Fibroblast of pulmonary artery (primary cell): ENCODE results near the gene PALLD.
A peak's percentile ranks its signal among the peaks of the same experiment; 100 is the strongest.

ENCODE experiments used
- DNase-seq: peaks from one replicate; pipeline ENCODE4 v3.0.0-alpha.2; 2010; ENCODE audit warnings: low read depth
- H3K4me3 ChIP-seq: replicated peaks from 2 replicates; pipeline ENCODE4 v1.5.1; 2011; ENCODE audit warnings: low read depth, mild to moderate bottlenecking, control low read depth, low read length, moderate library complexity
- CTCF ChIP-seq: IDR thresholded peaks from 2 replicates; pipeline ENCODE4 v1.5.1; 2011; ENCODE audit warnings: mild to moderate bottlenecking, control low read depth, low read length, inconsistent platforms; ENCODE audit errors: missing control alignments

Gene PALLD

GRCh38 chr4:168705121-168705520 lies 208.3 kb downstream of the PALLD start:
- TF ChIP-seq CTCF = no peak
- no peak for DNase-seq
- no peak overlapping the region for H3K4me3 ChIP-seq

GRCh38 chr4:168707205-168707604 lies 210.4 kb downstream of the PALLD start:
- no peak for DNase-seq
- no peak overlapping the region for H3K4me3 ChIP-seq
- TF ChIP-seq CTCF = no peak

GRCh38 chr4:168708108-168708507 lies 211.3 kb downstream of the PALLD start:
- TF ChIP-seq CTCF = no peak
- no peak overlapping the region for H3K4me3 ChIP-seq
- no peak for DNase-seq

- TF ChIP-seq CTCF = peak; percentile 73
- DNase-seq = peak; percentile 82
- H3K4me3 ChIP-seq = no peak overlapping the region
These were observed 213.6 kb downstream of the PALLD start for GRCh38 chr4:168710353-168710946.

GRCh38 chr4:168711197-168712140 lies 214.6 kb downstream of the PALLD start:
- TF ChIP-seq CTCF = no peak
- H3K4me3 ChIP-seq = no peak overlapping the region
- peak; percentile 76 for DNase-seq

GRCh38 chr4:168712316-168712890 lies 215.6 kb downstream of the PALLD start:
- DNase-seq = no peak
- TF ChIP-seq CTCF = no peak
- H3K4me3 ChIP-seq = no peak overlapping the region
